ENCODE measurements around the gene CDC42EP4.

CDC42EP4 gene

DNA sequence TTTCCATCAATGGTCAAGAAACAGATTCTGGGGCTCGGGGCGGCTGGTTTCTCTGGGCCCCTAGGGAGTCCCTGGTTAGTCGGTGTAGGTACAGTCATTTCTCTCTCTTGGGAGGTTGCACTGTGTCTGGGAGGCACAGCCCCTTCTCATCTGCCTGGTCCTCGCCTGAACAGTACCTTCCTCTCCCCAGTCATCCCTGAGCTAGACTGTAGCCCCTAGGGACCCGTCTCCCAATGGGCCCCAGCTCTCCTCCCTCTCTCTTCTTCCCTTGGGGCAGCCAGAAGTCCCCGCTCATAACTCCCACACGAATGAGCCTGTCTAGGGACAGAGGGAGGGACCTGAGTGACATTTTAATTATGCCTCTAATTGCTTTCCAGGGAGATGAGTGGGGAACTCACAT, 29.9 kb downstream of the CDC42EP4 start:
- in situ Hi-C loops (cut with MboI; ENCODE audit: low sequenced_read_pairs) = no loop called here

DNA sequence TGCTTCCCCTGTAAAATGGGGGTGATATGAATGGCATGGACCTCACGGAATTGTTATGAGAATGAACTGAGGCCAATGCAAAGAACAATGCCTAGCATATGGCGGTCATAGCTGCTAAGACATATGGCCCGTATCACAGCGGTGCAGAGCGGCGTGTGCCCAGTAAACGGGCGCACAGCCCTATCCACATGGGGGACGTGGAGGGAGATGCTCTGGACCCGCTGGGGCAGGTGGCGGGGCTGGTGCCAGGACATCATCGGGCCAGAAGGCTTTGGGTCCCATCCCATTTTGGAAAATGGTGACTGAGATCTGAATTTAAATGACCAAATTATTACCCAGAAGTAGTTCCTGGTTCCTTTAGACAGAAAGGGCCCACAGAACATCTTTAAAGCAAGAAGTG, 31.6 kb downstream of the CDC42EP4 start:
- in situ Hi-C loops (cut with MboI; ENCODE audit: low sequenced_read_pairs) = no loop called here

DNA sequence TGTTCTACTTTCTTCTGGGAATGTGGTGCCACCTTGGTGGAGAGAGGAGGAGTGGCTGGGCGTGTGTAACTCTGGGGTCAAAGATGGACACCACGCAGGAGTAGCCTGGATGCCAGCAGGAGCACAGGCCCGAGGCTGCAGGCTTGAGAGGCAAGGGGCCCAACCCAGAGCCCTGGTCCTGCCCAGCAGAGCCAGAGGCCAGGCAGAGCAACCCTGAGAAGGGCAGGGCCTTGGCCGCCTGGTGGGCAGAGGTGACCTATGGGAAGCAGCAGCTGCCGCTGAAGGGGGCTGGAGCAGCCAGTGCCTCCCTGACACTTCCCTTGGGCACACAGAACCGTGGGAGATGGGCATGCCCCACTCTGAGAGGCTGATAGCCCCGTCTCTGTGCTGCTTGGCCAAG, 32.1 kb downstream of the CDC42EP4 start:
- in situ Hi-C loops (cut with MboI; ENCODE audit: low sequenced_read_pairs) = no loop called here

DNA sequence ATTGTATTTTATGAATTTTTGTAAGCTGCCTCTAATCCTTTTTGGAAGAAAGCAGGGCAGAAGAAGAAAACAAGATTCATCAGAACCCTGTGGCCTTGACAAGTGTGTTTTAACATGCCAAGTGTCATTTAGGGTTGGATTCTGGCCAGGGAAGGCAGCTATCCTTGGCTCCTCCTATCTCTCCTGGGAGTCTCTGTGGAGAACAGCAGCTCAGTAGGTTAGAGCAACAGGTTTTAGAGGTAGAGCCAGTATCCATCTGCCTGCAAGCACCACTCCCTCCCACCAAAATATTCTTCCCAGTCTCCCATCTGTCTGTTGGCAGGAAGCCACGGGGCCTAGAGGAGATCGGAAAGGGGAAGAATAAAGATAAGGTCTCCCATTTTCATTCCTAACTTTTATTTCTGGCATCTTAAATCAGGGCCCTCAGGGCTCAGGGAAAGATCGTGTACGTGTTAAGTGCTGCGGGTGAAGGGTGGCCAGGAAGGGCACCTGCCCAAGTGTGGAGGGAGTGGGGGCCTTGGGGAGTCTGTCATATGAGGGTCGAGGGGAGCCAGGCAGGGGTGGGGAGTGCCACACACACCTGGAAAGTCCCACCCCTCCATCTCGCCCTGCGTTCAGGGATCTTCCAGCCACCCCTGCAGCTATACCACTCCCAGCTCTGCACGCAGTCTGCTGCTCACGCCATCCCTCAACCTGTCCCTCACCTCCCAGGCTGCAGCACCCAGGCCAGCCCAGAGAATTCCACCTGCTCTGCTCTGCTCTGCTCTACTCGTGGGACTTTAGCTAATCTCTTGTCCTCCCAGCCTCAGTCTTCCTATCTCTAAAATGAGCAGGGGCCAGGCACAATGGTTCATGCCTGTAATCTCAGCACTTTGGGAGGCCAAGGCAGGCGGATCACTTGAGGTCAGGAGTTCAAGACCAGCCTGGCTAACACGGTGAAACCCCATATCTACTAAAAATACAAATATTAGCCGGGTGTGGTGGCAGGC, 33.0 kb downstream of the CDC42EP4 start:
- in situ Hi-C loops (cut with MboI; ENCODE audit: low sequenced_read_pairs) = no loop called here

DNA sequence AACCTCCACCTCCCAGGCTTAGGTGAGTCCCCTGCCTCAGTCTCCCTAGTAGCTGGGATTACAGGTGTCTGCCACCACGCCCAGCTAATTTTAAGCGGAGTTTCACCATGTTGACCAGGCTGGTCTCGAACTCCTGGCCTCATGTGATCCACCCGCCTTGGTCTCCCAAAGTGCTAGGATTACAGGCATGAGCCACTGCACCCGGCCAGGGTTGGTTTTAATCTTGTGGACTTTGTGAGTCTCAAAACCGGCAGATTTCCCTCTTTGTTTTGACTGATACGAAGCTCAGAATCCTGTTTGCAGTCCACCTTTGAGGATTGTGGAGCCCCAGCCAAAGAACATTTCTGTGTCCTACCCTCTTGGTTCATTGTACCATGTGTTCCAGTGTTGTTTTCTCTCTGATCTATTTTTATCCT, 33.7 kb downstream of the CDC42EP4 start:
- in situ Hi-C loops (cut with MboI; ENCODE audit: low sequenced_read_pairs) = no loop called here

DNA sequence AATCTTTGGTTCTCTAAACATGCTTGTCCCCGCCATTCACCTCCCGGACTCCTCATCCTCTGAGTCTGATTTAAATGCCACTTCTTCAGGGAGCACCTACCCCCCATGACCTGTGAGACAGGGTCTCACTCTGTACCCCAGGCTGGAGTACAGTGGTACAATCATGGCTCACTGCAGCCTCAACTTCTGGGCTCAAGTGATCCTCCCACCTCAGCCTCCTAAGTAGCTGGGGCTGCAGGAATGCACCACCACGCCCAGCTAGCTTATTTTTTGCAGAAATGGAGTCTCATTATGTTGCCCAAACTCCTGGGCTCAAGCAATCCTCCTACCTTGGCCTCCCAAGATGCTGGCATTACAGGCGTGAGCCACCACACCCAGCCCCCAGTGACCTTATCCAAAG, 37.3 kb downstream of the CDC42EP4 start:
- in situ Hi-C loops (cut with MboI; ENCODE audit: low sequenced_read_pairs) = loop anchor here (25.0 kb wide), 1 partner anchor 913 kb away; no protein-coding TSS in a partner anchor

DNA sequence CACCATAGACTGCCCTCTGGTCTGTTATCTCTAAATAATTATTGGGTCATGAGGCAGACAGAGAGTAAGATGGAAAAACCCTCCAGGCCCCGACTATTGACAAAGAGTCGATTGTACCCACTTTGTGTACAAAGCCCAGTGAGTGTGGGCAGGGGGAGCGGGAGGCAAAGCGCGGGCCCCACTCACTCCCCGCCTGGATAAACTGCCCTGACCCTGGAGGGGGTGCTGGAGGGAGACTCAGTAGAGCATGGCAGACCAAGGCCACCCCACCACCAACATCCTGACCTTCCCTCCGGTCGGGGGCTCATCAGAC, 38.9 kb downstream of the CDC42EP4 start:
- in situ Hi-C loops (cut with MboI; ENCODE audit: low sequenced_read_pairs) = loop anchor here (25.0 kb wide), 1 partner anchor 914 kb away; no protein-coding TSS in a partner anchor

DNA sequence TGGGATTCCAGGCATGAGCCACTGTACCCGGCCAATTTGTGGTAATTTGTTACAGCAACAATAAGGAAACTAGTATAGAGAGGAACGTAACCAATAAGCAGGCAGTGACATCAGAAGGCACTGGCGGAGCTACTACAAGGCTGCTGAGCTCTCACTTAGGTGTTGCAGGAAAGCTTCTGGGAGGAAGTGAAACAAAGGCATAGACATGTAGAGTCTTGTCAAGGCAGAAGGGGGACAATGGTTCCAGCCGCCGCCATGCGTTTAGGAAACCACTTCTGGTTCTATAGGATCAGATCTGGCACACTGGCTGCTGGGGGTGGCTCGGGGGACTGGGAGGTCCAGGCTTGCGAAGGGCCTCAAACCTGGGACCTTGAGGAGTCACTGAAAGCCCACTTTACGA, 40.7 kb downstream of the CDC42EP4 start:
- in situ Hi-C loops (cut with MboI; ENCODE audit: low sequenced_read_pairs) = loop anchor here (25.0 kb wide), 1 partner anchor 916 kb away; no protein-coding TSS in a partner anchor

DNA sequence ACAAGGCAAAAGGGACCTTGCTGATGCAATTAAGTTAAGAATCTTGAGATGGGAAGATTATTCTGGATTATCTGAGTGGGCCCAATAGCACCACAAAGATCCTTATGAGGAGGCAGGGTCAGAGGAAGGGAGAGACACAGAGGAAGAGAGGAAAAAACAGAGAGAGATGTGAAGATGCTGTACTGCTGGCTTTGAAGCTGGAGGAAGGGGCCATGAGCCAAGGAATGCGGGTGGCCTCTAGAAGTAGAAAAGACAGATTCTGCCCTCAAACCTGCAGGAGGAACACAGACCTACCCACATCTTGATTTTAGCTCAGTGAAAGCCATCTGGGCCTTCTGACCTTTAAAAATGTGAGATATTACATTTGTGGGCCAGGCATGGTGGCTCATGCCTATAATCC, 42.0 kb downstream of the CDC42EP4 start:
- in situ Hi-C loops (cut with MboI; ENCODE audit: low sequenced_read_pairs) = loop anchor here (25.0 kb wide), 1 partner anchor 918 kb away; no protein-coding TSS in a partner anchor

DNA sequence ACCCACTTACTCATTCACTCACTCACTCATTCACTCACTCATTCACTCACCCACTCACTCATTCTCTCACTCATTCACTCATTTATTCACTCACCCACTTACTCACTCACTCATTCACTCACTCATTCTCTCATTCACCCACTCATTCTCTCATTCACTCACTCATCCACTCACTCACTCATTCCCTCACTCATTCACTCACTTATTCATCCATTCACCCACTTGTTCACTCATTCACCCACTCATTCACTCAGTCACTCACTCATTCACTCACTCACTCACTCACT, 42.5 kb downstream of the CDC42EP4 start:
- in situ Hi-C loops (cut with MboI; ENCODE audit: low sequenced_read_pairs) = loop anchor here (25.0 kb wide), 1 partner anchor 918 kb away; no protein-coding TSS in a partner anchor

DNA sequence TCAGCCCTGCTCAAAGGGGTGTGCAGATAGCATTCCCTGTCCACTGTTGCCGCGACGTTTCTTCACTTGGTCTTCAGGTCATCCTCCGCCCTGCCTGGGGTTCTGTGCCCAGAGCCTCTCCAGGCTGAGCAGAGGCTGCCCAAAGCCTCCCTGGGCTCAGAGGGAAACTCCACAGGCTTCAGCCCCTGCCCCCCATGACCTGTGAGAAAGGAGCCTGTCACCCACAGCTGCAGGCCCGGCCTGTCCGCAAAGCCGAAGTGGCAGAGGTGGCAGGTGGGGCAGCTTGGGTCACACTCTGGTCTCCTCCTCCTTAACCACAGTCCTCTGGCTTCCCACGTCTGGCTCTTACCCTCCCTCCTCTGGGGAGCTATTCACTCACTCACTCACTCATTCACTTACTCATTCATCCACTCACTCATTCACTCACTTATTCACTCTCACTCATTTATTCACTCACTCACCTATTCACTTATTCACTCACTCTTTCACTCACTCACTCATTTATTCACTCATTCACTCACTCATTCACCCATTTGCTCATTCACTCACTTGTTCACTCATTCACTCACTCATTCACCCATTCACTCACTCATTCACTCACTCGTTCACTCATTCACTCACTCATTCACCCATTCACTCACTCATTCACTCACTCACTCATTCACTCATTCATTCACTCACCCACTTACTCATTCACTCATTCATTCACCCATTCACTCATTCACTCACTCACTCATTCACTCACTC, 43.0 kb downstream of the CDC42EP4 start:
- in situ Hi-C loops (cut with MboI; ENCODE audit: low sequenced_read_pairs) = loop anchor here (25.0 kb wide), 1 partner anchor 919 kb away; no protein-coding TSS in a partner anchor

DNA sequence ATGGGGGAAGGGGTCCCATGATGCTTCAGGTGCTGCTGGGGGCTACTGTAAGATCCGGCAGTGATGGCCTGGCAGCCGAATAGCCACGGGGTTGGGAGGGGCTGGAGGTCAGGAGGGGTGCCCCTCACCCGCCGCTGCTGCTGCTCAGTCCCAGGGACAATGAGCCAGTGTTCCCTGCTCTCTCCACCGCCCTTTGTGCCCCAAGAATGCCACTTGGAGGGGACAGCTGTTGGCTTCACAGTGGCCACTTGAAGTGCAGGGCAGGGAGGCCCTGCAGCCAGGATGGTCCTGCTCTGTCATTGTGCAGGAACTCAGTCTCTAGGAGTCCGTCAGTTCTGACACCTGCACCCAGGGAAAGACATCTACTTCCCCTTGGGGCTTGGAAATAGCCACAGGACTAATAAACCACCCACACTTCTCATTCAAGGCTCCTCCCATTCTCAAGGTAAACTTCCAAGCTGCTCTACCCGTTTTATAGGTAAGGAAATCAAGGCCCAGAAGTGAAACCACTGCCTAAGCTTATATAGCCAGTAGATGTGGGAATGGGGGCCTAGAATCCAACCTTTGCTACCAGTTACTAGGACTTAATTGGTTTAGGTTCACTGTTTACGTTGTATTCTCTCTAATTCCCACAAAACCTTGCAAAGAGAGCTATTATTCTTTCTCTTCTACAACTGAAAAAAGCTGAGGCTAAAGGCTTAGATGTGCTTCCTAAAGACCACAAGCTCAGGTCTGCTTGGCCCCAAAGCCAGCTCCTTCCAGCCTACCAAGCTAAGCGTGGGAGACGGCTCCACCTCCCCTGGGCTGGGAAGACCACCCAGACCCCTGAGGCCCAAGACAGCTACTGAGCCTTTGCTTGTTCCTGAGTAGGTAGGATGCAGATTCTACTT, 43.9 kb downstream of the CDC42EP4 start:
- in situ Hi-C loops (cut with MboI; ENCODE audit: low sequenced_read_pairs) = loop anchor here (25.0 kb wide), 1 partner anchor 919 kb away; no protein-coding TSS in a partner anchor

DNA sequence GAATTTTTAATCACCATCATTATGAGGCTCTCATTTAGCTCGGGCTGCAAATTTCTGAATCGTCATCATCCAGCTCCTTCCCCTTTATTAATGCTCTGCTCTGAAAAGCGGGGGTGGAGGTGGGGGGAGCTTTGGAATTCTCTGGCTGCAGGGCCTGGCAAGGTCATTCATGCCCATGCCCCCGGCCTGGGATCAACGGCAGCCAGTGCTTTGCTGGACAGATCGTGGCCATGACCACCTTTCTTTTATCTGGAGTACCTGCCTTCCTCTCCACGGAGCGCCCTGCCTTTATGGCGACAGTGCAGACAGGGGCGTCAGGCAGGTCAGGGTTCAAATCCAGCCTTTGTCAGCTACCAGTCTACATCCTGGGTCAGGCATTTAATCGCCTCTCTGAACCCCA, 45.0 kb downstream of the CDC42EP4 start:
- in situ Hi-C loops (cut with MboI; ENCODE audit: low sequenced_read_pairs) = loop anchor here (25.0 kb wide), 1 partner anchor 921 kb away; no protein-coding TSS in a partner anchor

DNA sequence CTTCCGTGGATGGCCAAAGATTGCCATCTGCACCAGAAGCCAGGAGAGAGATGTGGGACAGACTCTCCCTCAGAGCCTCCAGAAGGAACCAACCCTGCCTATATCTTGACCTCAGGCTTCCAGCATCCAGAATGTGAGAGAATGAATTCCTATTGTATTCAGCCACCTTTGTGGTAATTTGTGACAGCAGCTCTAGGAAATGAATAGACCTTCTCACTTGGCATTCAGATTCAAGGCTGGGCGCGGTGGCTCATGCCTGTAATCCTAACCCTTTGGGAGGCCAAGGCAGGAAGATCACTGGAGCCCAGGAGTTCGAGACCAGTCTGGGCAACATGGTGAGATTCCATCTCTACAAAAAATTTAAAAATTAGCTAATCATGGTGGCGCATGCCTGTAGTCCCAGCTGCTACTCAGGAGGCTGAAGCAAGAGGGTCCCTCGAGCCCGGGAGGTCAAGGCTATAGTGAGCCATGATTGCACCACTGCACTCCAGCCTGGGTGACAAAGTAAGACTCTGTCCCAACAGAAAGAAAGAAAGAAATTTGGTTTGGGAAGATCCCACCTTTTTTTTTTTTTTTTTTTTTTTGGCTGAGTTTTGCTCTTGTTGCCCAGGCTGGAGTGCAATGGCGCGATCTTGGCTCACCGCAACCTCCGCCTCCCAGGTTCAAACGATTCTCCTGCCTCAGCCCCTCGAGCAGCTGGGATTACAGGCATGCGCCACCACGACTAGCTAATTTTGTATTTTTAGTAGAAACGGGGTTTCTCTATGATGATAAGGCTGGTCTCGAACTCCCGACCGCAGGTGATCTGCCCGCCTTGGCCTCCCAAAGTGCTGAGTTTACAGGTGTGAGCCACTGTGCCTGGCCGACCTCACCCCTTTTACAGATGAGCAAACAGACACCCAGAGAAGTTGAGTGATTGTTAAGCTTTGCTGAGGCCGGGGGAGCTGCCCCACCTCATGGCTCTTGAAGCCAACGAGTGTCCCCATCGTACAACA, 45.9 kb downstream of the CDC42EP4 start:
- in situ Hi-C loops (cut with MboI; ENCODE audit: low sequenced_read_pairs) = loop anchor here (25.0 kb wide), 1 partner anchor 921 kb away; no protein-coding TSS in a partner anchor

DNA sequence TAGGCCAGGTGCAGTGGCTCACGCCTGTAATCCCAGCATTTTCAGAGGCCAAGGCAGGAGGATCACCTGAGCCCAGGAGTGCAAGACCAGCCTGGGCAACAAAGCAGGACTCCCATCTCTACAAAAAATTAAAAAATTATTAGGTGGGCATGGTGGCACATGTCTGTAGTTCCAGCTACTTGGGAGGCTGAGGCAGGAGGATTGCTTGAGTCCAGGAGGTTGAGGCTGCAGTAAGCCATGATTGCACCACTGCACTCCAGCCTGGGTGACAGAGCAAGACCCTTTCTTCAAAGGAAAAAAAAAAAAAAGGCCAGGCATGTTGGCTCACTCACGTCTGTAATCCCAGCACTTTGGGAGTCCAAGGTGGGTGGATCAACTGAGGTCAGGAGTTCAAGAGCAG, 47.4 kb downstream of the CDC42EP4 start:
- in situ Hi-C loops (cut with MboI; ENCODE audit: low sequenced_read_pairs) = loop anchor here (25.0 kb wide), 1 partner anchor 923 kb away; no protein-coding TSS in a partner anchor

DNA sequence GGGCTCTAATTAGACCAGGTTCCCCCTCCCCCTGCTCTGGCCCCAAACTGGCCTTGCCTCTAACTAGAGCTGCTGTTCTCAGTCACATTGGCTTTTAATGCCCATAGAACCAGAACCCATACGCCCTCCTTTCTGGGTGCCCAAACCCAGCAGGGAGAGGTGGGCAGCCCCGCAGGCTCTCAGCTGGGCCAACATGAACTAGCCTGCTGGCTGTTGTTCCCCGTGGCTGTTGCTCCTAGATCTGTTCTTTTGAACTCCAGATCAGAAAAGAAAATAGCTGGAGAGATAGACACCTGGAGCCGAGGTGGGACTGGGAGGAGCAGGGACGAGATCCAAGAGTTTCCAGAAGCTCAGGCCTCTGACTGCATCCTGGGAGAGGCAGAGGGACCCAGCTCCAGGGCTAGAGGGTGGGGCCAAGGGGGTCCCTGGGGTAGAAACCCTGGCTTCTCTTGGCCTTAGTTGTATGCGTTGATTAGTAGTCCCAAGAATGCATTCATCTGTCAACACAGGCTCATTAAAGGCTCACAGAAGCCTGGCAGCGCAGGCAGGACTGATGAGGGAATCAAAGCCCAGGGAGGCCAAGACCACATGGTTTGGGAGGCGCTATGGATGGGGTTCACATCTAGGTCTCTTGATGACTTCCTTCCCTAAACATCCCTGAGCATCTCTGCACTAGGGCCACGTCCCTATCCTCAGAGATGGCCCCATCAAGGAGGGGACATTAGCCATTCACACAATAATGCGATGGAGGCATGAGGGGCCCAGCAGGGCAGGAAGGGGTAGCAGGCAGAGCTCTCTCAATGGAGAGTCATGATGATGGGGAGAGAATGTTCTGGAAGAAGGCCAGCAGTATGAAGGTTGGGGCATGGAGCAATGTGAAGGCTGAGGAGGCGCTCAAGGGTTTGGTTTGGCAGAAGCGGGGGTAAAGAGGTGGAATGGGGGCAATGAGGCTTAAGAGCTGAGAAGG, 48.8 kb downstream of the CDC42EP4 start:
- in situ Hi-C loops (cut with MboI; ENCODE audit: low sequenced_read_pairs) = loop anchor here (25.0 kb wide), 1 partner anchor 924 kb away; no protein-coding TSS in a partner anchor

DNA sequence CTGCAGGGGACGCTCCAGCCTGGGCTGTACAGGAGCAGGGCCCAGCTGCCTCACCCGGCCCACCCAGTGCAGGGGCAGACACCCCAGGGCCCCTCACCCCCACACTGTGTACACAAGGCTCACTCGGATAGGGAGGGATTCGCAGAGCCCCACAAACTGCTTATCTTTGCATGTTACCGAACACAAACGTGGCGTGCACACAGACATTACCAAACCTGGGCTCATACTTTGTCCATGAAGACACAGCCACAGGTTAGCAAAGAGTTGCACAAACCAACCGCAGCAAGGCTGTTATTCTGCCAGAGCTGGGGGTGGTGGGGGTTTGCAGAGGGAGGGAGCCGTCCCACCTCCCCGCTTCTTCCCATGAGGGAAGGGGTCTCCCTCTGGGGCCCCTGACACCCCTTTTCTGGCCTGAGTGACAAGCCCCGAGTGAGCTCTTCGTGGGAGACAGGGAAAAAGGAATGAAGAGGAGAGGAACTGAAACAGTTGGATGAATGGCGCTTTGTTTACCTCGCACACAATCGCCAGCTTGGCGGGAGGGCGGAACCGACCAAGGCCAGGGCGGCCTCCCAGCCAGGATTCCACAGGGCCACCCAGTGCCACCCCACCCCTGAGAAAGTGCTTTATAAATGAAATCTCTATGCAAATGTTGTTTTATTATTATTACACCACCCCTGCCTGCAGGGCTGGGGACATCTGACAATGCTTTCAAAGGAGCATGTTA, 49.7 kb downstream of the CDC42EP4 start:
- in situ Hi-C loops (cut with MboI; ENCODE audit: low sequenced_read_pairs) = loop anchor here (25.0 kb wide), 1 partner anchor 925 kb away; no protein-coding TSS in a partner anchor
